ENCODE data around the gene HAND1.
"Not testable (repeated sequence)": the region's sequence is repeated elsewhere in the genome, so short reads cannot be mapped to it uniquely, and the experiment has no call there.

HAND1 gene

GRCh38 chr5:154517181-154517580 lies 39.2 kb upstream of the HAND1 start:
- in situ Hi-C loops (cut with MboI; ENCODE audit: low pct_unique_long_range_greater_than_20kb, low sequenced_read_pairs, unreplicated experiment), result no loop called here
- DNase-seq (ENCODE audit: low spot score), result no peak
- TF ChIP-seq CTCF (IDR thresholded peaks at IDR 0.05; ENCODE audit: extremely low read depth, insufficient read depth, missing control alignments), result no peak

- no peak for TF ChIP-seq CTCF (IDR thresholded peaks at IDR 0.05; ENCODE audit: extremely low read depth, insufficient read depth, missing control alignments)
- in situ Hi-C loops (cut with MboI; ENCODE audit: low pct_unique_long_range_greater_than_20kb, low sequenced_read_pairs, unreplicated experiment), result no loop called here
- no peak for DNase-seq (ENCODE audit: low spot score)
Measured at GRCh38 chr5:154516475-154516874, 38.4 kb upstream of the HAND1 start.

GRCh38 chr5:154515488-154515887 lies 37.5 kb upstream of the HAND1 start:
- peak; percentile 59 for DNase-seq (ENCODE audit: low spot score)
- in situ Hi-C loops (cut with MboI; ENCODE audit: low pct_unique_long_range_greater_than_20kb, low sequenced_read_pairs, unreplicated experiment), result not testable (repeated sequence)

- no peak for TF ChIP-seq CTCF (IDR thresholded peaks at IDR 0.05; ENCODE audit: extremely low read depth, insufficient read depth, missing control alignments)
- no peak for DNase-seq (ENCODE audit: low spot score)
- in situ Hi-C loops (cut with MboI; ENCODE audit: low pct_unique_long_range_greater_than_20kb, low sequenced_read_pairs, unreplicated experiment), result no loop called here
Measured at GRCh38 chr5:154514331-154514730, 36.3 kb upstream of the HAND1 start.

GRCh38 chr5:154513669-154514084 lies 35.6 kb upstream of the HAND1 start:
- TF ChIP-seq CTCF (IDR thresholded peaks at IDR 0.05; ENCODE audit: extremely low read depth, insufficient read depth, missing control alignments), result no peak
- in situ Hi-C loops (cut with MboI; ENCODE audit: low pct_unique_long_range_greater_than_20kb, low sequenced_read_pairs, unreplicated experiment), result no loop called here
- DNase-seq (ENCODE audit: low spot score), result no peak

- no peak for TF ChIP-seq CTCF (IDR thresholded peaks at IDR 0.05; ENCODE audit: extremely low read depth, insufficient read depth, missing control alignments)
- DNase-seq (ENCODE audit: low spot score), result no peak
- in situ Hi-C loops (cut with MboI; ENCODE audit: low pct_unique_long_range_greater_than_20kb, low sequenced_read_pairs, unreplicated experiment), result no loop called here
Measured at GRCh38 chr5:154511984-154512383, 34.0 kb upstream of the HAND1 start.

GRCh38 chr5:154509784-154510555 lies 31.9 kb upstream of the HAND1 start:
- TF ChIP-seq CTCF (IDR thresholded peaks at IDR 0.05; ENCODE audit: extremely low read depth, insufficient read depth, missing control alignments), result no peak
- in situ Hi-C loops (cut with MboI; ENCODE audit: low pct_unique_long_range_greater_than_20kb, low sequenced_read_pairs, unreplicated experiment), result no loop called here
- no peak for DNase-seq (ENCODE audit: low spot score)

Data from GM13977 (cell line).